ENCODE measurements around the gene DOLPP1. TPM values are rescaled to one million over a fixed set of nuclear protein-coding genes. Genes with fewer than 3 reads are reported as not detected.
"Not testable (repeated sequence)": the region's sequence is repeated elsewhere in the genome, so short reads cannot be mapped to it uniquely, and the experiment has no call there.

DOLPP1 gene
- total RNA-seq, 4 donors from 2014 or later, result 15.7 to 52.4 (median 38.2) TPM

DNA sequence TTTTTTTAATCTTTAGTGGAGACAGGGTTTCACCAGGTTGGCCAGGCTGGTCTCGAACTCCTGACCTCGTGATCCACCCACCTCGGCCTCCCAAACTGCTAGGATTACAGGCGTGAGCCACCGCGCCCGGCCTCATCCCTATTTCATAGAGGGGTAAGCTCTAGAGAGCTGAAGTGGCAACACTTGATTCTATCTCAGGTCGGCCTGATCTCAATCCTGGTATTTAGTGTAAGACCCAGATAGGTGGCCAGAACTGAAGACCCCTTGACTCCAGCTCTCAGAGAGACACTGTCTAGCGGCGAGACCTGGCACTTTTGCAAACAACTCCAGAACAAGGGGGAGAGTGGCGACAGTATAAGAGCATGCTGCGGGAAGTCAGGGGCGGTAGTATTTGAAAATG is 45.1 kb upstream of the DOLPP1 start:
- Histone ChIP-seq H3K4me3 (peak overlapping the region; percentile 14 to 92 (median 69)), H3K27ac (peak overlapping the region; percentile 83 to 90 (median 87)), H3K4me1 (peaks cover 14 to 25% (median 22%) of the 10 kb centered on the region in 4 donors)
- in situ Hi-C loops (cut with MboI; ENCODE audit: low pct_ligation_motif_present in 1 of 4, low pct_unique_long_range_greater_than_20kb in 1 of 4, low sequenced_read_pairs in 3 of 4); H3K27me3 ChIP-seq; H3K9me3 ChIP-seq; intact Hi-C loops (cut with DNase I; ENCODE audit: low total_unique reads); H3K36me3 ChIP-seq: not testable (repeated sequence)
- DNase-seq, result peak; percentile 16
- 48% methylated on average over 13 of the region's 13 CpGs; no CpG with 5 or more reads in 1 of the 2 donors for WGBS, 2 donors (ENCODE audit: low coverage in 1 of 2)
- TF ChIP-seq, protein P1, sequence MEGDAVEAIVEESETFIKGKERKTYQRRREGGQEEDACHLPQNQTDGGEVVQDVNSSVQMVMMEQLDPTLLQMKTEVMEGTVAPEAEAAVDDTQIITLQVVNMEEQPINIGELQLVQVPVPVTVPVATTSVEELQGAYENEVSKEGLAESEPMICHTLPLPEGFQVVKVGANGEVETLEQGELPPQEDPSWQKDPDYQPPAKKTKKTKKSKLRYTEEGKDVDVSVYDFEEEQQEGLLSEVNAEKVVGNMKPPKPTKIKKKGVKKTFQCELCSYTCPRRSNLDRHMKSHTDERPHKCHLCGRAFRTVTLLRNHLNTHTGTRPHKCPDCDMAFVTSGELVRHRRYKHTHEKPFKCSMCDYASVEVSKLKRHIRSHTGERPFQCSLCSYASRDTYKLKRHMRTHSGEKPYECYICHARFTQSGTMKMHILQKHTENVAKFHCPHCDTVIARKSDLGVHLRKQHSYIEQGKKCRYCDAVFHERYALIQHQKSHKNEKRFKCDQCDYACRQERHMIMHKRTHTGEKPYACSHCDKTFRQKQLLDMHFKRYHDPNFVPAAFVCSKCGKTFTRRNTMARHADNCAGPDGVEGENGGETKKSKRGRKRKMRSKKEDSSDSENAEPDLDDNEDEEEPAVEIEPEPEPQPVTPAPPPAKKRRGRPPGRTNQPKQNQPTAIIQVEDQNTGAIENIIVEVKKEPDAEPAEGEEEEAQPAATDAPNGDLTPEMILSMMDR (IDR thresholded peaks at IDR 0.05), result peak in 1 of 5 experiments; percentile 27

DNA sequence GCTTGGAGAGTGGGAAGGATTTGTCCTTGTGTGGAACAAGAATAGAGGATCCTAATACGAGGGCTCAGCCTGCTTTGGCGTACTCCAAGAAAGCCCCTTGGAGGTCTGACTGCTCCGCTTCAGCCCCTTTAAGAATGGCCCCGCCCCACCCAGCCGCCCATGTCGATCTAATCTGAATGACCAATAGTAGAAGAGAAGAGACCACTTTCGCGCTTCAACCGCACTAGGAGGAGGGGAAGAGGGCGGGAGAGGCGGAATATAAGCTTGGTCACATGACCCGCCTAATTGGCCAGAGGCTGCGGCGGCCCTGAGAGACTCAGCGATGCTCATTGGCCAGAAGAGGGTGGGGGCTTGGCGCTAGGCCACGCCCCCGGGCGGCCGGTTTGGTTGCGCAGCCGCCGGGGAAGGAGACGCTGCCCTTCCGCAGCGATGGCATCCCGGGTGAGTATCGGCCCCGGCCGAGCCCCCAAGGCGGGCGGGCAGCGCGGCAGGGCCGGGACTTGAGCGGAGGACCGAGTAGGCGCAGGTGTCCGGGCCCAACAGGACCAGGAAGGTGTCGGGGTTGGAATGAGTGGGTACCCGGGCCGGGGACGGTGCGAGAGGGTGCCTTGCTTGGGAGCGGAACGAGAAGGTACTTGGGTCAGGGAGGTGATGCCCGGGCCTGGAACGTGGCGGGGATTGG is 44.5 kb upstream of the DOLPP1 start, which contains the start of gene MIGA2:
TSS of gene MIGA2 (plus strand) at position 386 of the 682 bp plus-strand sequence. CDS start 3,969 bp downstream, outside the sequence.
- peaks cover 0 to 11% (median 4%) of the 10 kb centered on the region in 4 donors for H3K36me3 ChIP-seq
- intact Hi-C loops (cut with DNase I; ENCODE audit: low total_unique reads) (no loop called here), in situ Hi-C loops (cut with MboI; ENCODE audit: low pct_ligation_motif_present in 1 of 4, low pct_unique_long_range_greater_than_20kb in 1 of 4, low sequenced_read_pairs in 3 of 4) (no loop called here)
- H3K4me3 ChIP-seq, result peak within 1 kb of the TSS; percentile 63 to 92 (median 74)
- no peaks in the 10 kb centered on the region for H3K9me3 ChIP-seq
- 0% methylated on average over 47 of the region's 49 CpGs; no CpG with 5 or more reads in 1 of the 2 donors for WGBS, 2 donors (ENCODE audit: low coverage in 1 of 2)
- TF ChIP-seq POLR2A (IDR thresholded peaks at IDR 0.05), result peak; percentile 98
- TF ChIP-seq, protein P1 (IDR thresholded peaks at IDR 0.05), result no peak
- peak; percentile 97 to 98 (median 98) for TF ChIP-seq POLR2AphosphoS5 (IDR thresholded peaks at IDR 0.05)
- peak within 1 kb of the TSS; percentile 83 to 90 (median 87) for H3K27ac ChIP-seq
- H3K4me1 ChIP-seq, result peaks cover 14 to 25% (median 22%) of the 10 kb centered on the region in 4 donors
- peak; percentile 98 for DNase-seq
- H3K27me3 ChIP-seq, result no peaks in the 10 kb centered on the region

GRCh38 chr9:129036923-129037766 is 43.8 kb upstream of the DOLPP1 start:
- intact Hi-C loops (cut with DNase I; ENCODE audit: low total_unique reads) (no loop called here), in situ Hi-C loops (cut with MboI; ENCODE audit: low pct_ligation_motif_present in 1 of 4, low pct_unique_long_range_greater_than_20kb in 1 of 4, low sequenced_read_pairs in 3 of 4) (no loop called here)
- Histone ChIP-seq H3K27me3 (no peaks in the 10 kb centered on the region), H3K4me3 (peak overlapping the region; percentile 63 to 92 (median 74)), H3K9me3 (no peaks in the 10 kb centered on the region), H3K36me3 (peaks cover 0 to 18% (median 7%) of the 10 kb centered on the region in 4 donors), H3K27ac (peak overlapping the region; percentile 83 to 90 (median 87)), H3K4me1 (peaks cover 14 to 25% (median 22%) of the 10 kb centered on the region in 4 donors)
- 4 to 12% methylated on average over 10 to 32 of the region's 32 CpGs for WGBS, 2 donors (ENCODE audit: low coverage in 1 of 2)
- no peak for TF ChIP-seq POLR2AphosphoS5 (IDR thresholded peaks at IDR 0.05)
- TF ChIP-seq POLR2A (IDR thresholded peaks at IDR 0.05), result no peak
- no peak for TF ChIP-seq EP300 (IDR thresholded peaks at IDR 0.05; ENCODE audit: low read depth)
- no peak for DNase-seq

DNA sequence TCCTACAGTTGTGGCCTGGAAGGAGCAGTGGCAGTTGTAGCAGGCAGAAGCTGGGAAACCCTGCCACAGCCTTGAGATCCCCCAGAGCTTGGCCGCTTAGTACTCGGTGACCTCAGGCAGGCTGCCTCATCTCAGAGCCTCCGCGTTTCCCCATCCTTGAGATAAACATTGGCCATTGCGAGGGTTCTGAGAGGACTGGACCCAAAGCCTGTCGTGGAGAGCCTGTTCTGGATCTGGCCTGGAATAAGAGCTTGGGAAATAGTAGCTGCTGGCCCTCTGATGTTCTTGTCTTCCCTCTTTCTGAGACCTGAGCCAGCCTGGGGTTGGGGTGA is 43.2 kb upstream of the DOLPP1 start:
- in situ Hi-C loops (cut with MboI; ENCODE audit: low pct_ligation_motif_present in 1 of 4, low pct_unique_long_range_greater_than_20kb in 1 of 4, low sequenced_read_pairs in 3 of 4), result no loop called here

More for the DNA sequence above, 43.2 kb upstream of the DOLPP1 start:
- H3K27ac ChIP-seq, result peak overlapping the region; percentile 83 to 90 (median 87)
- peaks cover 0 to 24% (median 7%) of the 10 kb centered on the region in 4 donors for H3K36me3 ChIP-seq
- WGBS, 2 donors (ENCODE audit: low coverage in 1 of 2), result 45 to 78% methylated on average over 2 to 6 of the region's 6 CpGs
- H3K4me3 ChIP-seq, result peak overlapping the region in 3 of 4 donors; percentile 63 to 92 (median 75)
- DNase-seq, result no peak
- peaks cover 14 to 25% (median 22%) of the 10 kb centered on the region in 4 donors for H3K4me1 ChIP-seq
- intact Hi-C loops (cut with DNase I; ENCODE audit: low total_unique reads), result no loop called here
- H3K9me3 ChIP-seq, result no peaks in the 10 kb centered on the region
- TF ChIP-seq POLR2A (IDR thresholded peaks at IDR 0.05), result no peak
- TF ChIP-seq POLR2AphosphoS5 (IDR thresholded peaks at IDR 0.05), result no peak
- no peak for TF ChIP-seq EP300 (IDR thresholded peaks at IDR 0.05; ENCODE audit: low read depth)
- TF ChIP-seq, protein P1 (IDR thresholded peaks at IDR 0.05), result no peak
- H3K27me3 ChIP-seq, result no peaks in the 10 kb centered on the region

Data from transverse colon (tissue), 4 donors.